Keratinocyte (primary cell): ENCODE data around the gene BCAS1. TPM values are rescaled to one million over a fixed set of nuclear protein-coding genes. Genes with fewer than 3 reads are reported as not detected.

Source experiments
- DNase-seq: peaks from one replicate; pipeline ENCODE4 v3.0.0-alpha.2; 2011; ENCODE audit warnings: low read depth, missing footprints, low spot score
- FAIRE-seq: peaks from 2 replicates; lab custom pipeline; 2011; peaks lifted over from hg19 to GRCh38; lab: Jason Lieb, UNC
- H2AFZ ChIP-seq: 2 replicates; pipeline ENCODE4 v1.6.0; 2012; ENCODE audit warnings: low read length, control low read depth, inconsistent platforms; ENCODE audit not compliant: control insufficient read depth
- H3K27ac ChIP-seq: 2 replicates; pipeline ENCODE4 v1.5.1; 2011; ENCODE audit warnings: low read length; ENCODE audit not compliant: control insufficient read depth, insufficient read depth
- H3K27me3 ChIP-seq: 3 replicates; pipeline ENCODE4 v1.6.0; 2011; ENCODE audit warnings: low read length; ENCODE audit not compliant: control insufficient read depth, insufficient read depth; ENCODE audit errors: extremely low read depth
- H3K36me3 ChIP-seq, 2 experiments: 2 replicates in 1 of 2; 3 replicates in 1 of 2; pipeline ENCODE4 v1.5.1; 2011; ENCODE audit warnings: low read length in 2 of 2, mild to moderate bottlenecking in 1 of 2; ENCODE audit not compliant: control insufficient read depth in 2 of 2, insufficient read depth in 2 of 2; ENCODE audit errors: extremely low read depth in 1 of 2
- H3K4me1 ChIP-seq: 3 replicates; pipeline ENCODE4 v1.5.1; 2011; ENCODE audit warnings: low read length; ENCODE audit not compliant: control insufficient read depth, insufficient read depth; ENCODE audit errors: extremely low read depth
- H3K4me2 ChIP-seq: 3 replicates; pipeline ENCODE4 v1.6.0; 2011; ENCODE audit warnings: low read depth, low read length; ENCODE audit not compliant: control insufficient read depth, insufficient read depth; ENCODE audit errors: extremely low read depth
- H3K4me3 ChIP-seq, 3 experiments: fragments of 200-600 bp in 1 of 3; sonication (generic) in 1 of 3; 2 replicates in 2 of 3; 3 replicates in 1 of 3; pipeline ENCODE4 v1.5.1; 2011 to 2016; ENCODE audit warnings: low read length in 3 of 3, mild to moderate bottlenecking in 3 of 3, control low read depth in 2 of 3, inconsistent platforms in 1 of 3, low read depth in 1 of 3, mixed read lengths in 1 of 3, mixed run types in 1 of 3, moderate library complexity in 1 of 3; ENCODE audit not compliant: control insufficient read depth in 2 of 3, insufficient read depth in 2 of 3; ENCODE audit errors: extremely low read depth in 1 of 3
- H3K79me2 ChIP-seq: 2 replicates; pipeline ENCODE4 v1.6.0; 2012; ENCODE audit warnings: low read length; ENCODE audit not compliant: control insufficient read depth, insufficient read depth
- H3K9ac ChIP-seq: 3 replicates; pipeline ENCODE4 v1.6.0; 2011; ENCODE audit warnings: low read length; ENCODE audit not compliant: control insufficient read depth, insufficient read depth; ENCODE audit errors: extremely low read depth
- H3K9me1 ChIP-seq: 3 replicates; pipeline ENCODE4 v1.6.0; 2011; ENCODE audit warnings: low read length; ENCODE audit not compliant: control insufficient read depth, insufficient read depth; ENCODE audit errors: extremely low read depth
- H3K9me3 ChIP-seq: 2 replicates; pipeline ENCODE4 v1.5.1; 2012; ENCODE audit warnings: low read depth, low read length; ENCODE audit not compliant: control insufficient read depth
- H4K20me1 ChIP-seq: 3 replicates; pipeline ENCODE4 v1.6.0; 2011; ENCODE audit warnings: low read length; ENCODE audit not compliant: control insufficient read depth, insufficient read depth; ENCODE audit errors: extremely low read depth
- EZH2 ChIP-seq: IDR thresholded peaks from one replicate; pipeline ENCODE4 v1.6.1; 2012; ENCODE audit warnings: inconsistent platforms, mild to moderate bottlenecking, low read length, moderate library complexity
- dilution Hi-C: fragments of 300-500 bp; cut with MboI; formaldehyde crosslinking; loops from one replicate; pipeline ENCODE4 v1.7.0; 2020; ENCODE audit warnings: low sequenced_read_pairs; ENCODE audit not compliant: extremely low pct_ligation_motif_present
- polyA plus RNA-seq, 5 experiments: library from polyadenylated mRNA; depleted of rRNA in 3 of 5; stranded (reverse) in 3 of 5; stranded (forward) in 1 of 5; unstranded in 1 of 5; fragments of >200 nt; gene quantifications; 1 replicate in 1 of 5; 2 replicates in 3 of 5; 3 replicates in 1 of 5; pipeline versions ENCODE4 v1.2.1 to v1.2.3, GENCODE V29; 2011 to 2012; ENCODE audit warnings: missing spikeins in 2 of 5, low read depth in 1 of 5, low replicate concordance in 1 of 5
- TF ChIP-seq, protein P1 (sequence below), 3 experiments: IDR thresholded peaks in 1 of 3; conservative IDR thresholded peaks in 1 of 3; optimal IDR thresholded peaks in 1 of 3; 2 replicates in 2 of 3; 3 replicates in 1 of 3; pipeline versions ENCODE3 to v1.5.1; 2011; ENCODE audit warnings: low read length in 3 of 3, mild to moderate bottlenecking in 3 of 3, moderate library complexity in 2 of 3, control low read depth in 1 of 3, inconsistent platforms in 1 of 3; ENCODE audit not compliant: insufficient read depth in 2 of 3; ENCODE audit errors: extremely low read depth in 1 of 3

BCAS1 gene
- polyA plus RNA-seq, 1 donor (not counting 4 experiments of a cell fraction or from before 2014, with no cell fraction given): not detected

GRCh38 chr20:53927990-53928389, 142.4 kb downstream of the BCAS1 start:
- H3K9ac ChIP-seq: no peak overlapping the region
- DNase-seq (no peak), FAIRE-seq (no peak)
- H3K4me1 ChIP-seq: peaks cover 33% of the 10 kb centered on the region
- dilution Hi-C loops: no loop called here
- no peak overlapping the region for H3K4me3 ChIP-seq
- no peaks in the 10 kb centered on the region for H3K9me3 ChIP-seq
- no peak for TF ChIP-seq EZH2
- TF ChIP-seq, protein P1, sequence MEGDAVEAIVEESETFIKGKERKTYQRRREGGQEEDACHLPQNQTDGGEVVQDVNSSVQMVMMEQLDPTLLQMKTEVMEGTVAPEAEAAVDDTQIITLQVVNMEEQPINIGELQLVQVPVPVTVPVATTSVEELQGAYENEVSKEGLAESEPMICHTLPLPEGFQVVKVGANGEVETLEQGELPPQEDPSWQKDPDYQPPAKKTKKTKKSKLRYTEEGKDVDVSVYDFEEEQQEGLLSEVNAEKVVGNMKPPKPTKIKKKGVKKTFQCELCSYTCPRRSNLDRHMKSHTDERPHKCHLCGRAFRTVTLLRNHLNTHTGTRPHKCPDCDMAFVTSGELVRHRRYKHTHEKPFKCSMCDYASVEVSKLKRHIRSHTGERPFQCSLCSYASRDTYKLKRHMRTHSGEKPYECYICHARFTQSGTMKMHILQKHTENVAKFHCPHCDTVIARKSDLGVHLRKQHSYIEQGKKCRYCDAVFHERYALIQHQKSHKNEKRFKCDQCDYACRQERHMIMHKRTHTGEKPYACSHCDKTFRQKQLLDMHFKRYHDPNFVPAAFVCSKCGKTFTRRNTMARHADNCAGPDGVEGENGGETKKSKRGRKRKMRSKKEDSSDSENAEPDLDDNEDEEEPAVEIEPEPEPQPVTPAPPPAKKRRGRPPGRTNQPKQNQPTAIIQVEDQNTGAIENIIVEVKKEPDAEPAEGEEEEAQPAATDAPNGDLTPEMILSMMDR (optimal IDR thresholded peaks at IDR 0.05 in 1 of 3, IDR thresholded peaks at IDR 0.05 in 1 of 3, conservative IDR thresholded peaks at IDR 0.05 in 1 of 3; ENCODE audit: extremely low read depth in 1 of 3, insufficient read depth in 2 of 3, low read length in 3 of 3): no peak
- no peak overlapping the region for H3K4me2 ChIP-seq
- no peaks in the 10 kb centered on the region for H3K79me2 ChIP-seq
- no peaks in the 10 kb centered on the region for H3K27me3 ChIP-seq
- H4K20me1 ChIP-seq: no peaks in the 10 kb centered on the region
- no peak overlapping the region for H3K27ac ChIP-seq
- H2AFZ ChIP-seq: no peak overlapping the region
- H3K9me1 ChIP-seq: no peaks in the 10 kb centered on the region
- no peaks in the 10 kb centered on the region for H3K36me3 ChIP-seq

GRCh38 chr20:53926428-53927028, 143.9 kb downstream of the BCAS1 start:
- dilution Hi-C loops: no loop called here
- Histone ChIP-seq H2AFZ (peak overlapping the region; percentile 91), H3K9me1 (no peaks in the 10 kb centered on the region), H3K4me1 (peaks cover 35% of the 10 kb centered on the region), H3K9me3 (no peaks in the 10 kb centered on the region), H3K4me2 (peak overlapping the region; percentile 68), H3K9ac (peak overlapping the region; percentile 60), H3K27me3 (no peaks in the 10 kb centered on the region), H3K27ac (peak overlapping the region; percentile 91), H3K36me3 (no peaks in the 10 kb centered on the region), H4K20me1 (no peaks in the 10 kb centered on the region), H3K4me3 (peak overlapping the region in 1 of 3 experiments; percentile 24), H3K79me2 (no peaks in the 10 kb centered on the region)
- FAIRE-seq (peak; percentile 92), DNase-seq (peak; percentile 88)
- TF ChIP-seq EZH2: no peak
- TF ChIP-seq, protein P1 (optimal IDR thresholded peaks at IDR 0.05 in 1 of 3, IDR thresholded peaks at IDR 0.05 in 1 of 3, conservative IDR thresholded peaks at IDR 0.05 in 1 of 3; ENCODE audit: extremely low read depth in 1 of 3, insufficient read depth in 2 of 3, low read length in 3 of 3): no peak
